Chondrocyte (in vitro differentiated cells): ENCODE data around the gene TICAM2. TPM values are rescaled to one million over a fixed set of nuclear protein-coding genes. Genes with fewer than 3 reads are reported as not detected.

Experiments
- DNase-seq: peaks from one replicate; pipeline ENCODE4 v3.0.0; 2021; ENCODE audit warnings: mixed read lengths, low spot score
- H3K27ac Mint-ChIP-seq: one replicate; pipeline ENCODE4 v1.8.0; 2021; ENCODE audit warnings: mild to moderate bottlenecking, moderate library complexity, mixed read lengths; ENCODE audit not compliant: unreplicated experiment
- H3K27me3 Mint-ChIP-seq: 2 replicates; pipeline ENCODE4 v1.8.0; 2021; ENCODE audit warnings: low read depth, mixed read lengths
- H3K36me3 Mint-ChIP-seq: 2 replicates; pipeline ENCODE4 v1.8.0; 2021; ENCODE audit warnings: low read depth, mixed read lengths
- H3K4me1 Mint-ChIP-seq: 2 replicates; pipeline ENCODE4 v1.8.0; 2021; ENCODE audit warnings: low read depth, mild to moderate bottlenecking, mixed read lengths
- H3K4me3 Mint-ChIP-seq: one replicate; pipeline ENCODE4 v1.8.0; 2021; ENCODE audit warnings: mild to moderate bottlenecking, moderate library complexity, mixed read lengths; ENCODE audit not compliant: unreplicated experiment
- H3K9me3 Mint-ChIP-seq: 2 replicates; pipeline ENCODE4 v1.8.0; 2021; ENCODE audit warnings: low read depth, mixed read lengths
- total RNA-seq: library from RNA; stranded (reverse); gene quantifications from 3 replicates; pipeline ENCODE4 v1.2.1, GENCODE V29; 2021
- TF ChIP-seq, protein P1 (sequence below): fragments of 200-600 bp; sonication (generic); IDR thresholded peaks from 2 replicates; pipeline ENCODE4 v1.5.0; 2021; ENCODE audit warnings: antibody characterized with exemption, mild to moderate bottlenecking, moderate library complexity

The TICAM2 gene
- total RNA-seq, 1 donor from 2014 or later, result 4.7 TPM

- Mint-ChIP-seq H3K4me3 (no peak overlapping the region), H3K36me3 (no peaks in the 10 kb centered on the region), H3K27ac (no peak overlapping the region), H3K4me1 (peaks cover 20% of the 10 kb centered on the region), H3K27me3 (no peaks in the 10 kb centered on the region), H3K9me3 (no peaks in the 10 kb centered on the region)
- TF ChIP-seq, protein P1, sequence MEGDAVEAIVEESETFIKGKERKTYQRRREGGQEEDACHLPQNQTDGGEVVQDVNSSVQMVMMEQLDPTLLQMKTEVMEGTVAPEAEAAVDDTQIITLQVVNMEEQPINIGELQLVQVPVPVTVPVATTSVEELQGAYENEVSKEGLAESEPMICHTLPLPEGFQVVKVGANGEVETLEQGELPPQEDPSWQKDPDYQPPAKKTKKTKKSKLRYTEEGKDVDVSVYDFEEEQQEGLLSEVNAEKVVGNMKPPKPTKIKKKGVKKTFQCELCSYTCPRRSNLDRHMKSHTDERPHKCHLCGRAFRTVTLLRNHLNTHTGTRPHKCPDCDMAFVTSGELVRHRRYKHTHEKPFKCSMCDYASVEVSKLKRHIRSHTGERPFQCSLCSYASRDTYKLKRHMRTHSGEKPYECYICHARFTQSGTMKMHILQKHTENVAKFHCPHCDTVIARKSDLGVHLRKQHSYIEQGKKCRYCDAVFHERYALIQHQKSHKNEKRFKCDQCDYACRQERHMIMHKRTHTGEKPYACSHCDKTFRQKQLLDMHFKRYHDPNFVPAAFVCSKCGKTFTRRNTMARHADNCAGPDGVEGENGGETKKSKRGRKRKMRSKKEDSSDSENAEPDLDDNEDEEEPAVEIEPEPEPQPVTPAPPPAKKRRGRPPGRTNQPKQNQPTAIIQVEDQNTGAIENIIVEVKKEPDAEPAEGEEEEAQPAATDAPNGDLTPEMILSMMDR, result no peak
- DNase-seq, result no peak
Observed at GRCh38 chr5:115555084-115555633, 47.1 kb downstream of the TICAM2 start.

DNA sequence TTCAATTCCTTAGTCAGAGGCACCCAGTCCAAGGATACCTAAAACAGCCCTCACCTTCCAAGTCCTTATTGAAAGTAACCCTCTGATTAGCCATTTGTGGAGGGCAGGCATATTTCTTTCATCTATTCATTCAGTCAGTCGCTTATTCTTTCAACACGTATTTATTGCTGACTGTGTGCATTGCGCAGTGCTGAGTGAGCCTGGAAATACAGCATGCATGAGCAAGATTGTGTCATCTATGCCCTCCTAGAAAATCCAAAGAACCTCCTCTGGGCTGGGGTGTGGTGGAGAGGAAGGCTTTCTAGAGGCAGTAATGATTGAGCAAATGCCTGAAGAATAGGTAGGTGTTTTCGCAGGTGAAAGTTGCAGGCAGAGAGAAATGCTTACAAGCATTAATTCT lies 49.2 kb downstream of the TICAM2 start:
- Mint-ChIP-seq H3K36me3 (no peaks in the 10 kb centered on the region), H3K9me3 (no peaks in the 10 kb centered on the region), H3K4me3 (no peak overlapping the region), H3K27ac (no peak overlapping the region), H3K4me1 (peaks cover 12% of the 10 kb centered on the region), H3K27me3 (no peaks in the 10 kb centered on the region)
- TF ChIP-seq, protein P1, result no peak
- no peak for DNase-seq

GRCh38 chr5:115551415-115551814 lies 50.9 kb downstream of the TICAM2 start:
- no peak for DNase-seq
- H3K27ac Mint-ChIP-seq, result peak overlapping the region; percentile 25

GRCh38 chr5:115549154-115549553 lies 53.1 kb downstream of the TICAM2 start:
- no peak for DNase-seq
- no peaks in the 10 kb centered on the region for H3K36me3 Mint-ChIP-seq
- peaks cover 6% of the 10 kb centered on the region for H3K4me1 Mint-ChIP-seq
- H3K4me3 Mint-ChIP-seq, result no peak overlapping the region
- H3K9me3 Mint-ChIP-seq, result no peaks in the 10 kb centered on the region
- TF ChIP-seq, protein P1, result peak; percentile 71
- no peak overlapping the region for H3K27ac Mint-ChIP-seq
- H3K27me3 Mint-ChIP-seq, result no peaks in the 10 kb centered on the region

More at GRCh38 chr5:115551415-115551814, 50.9 kb downstream of the TICAM2 start:
- TF ChIP-seq, protein P1, result no peak
- Mint-ChIP-seq H3K4me1 (peaks cover 6% of the 10 kb centered on the region), H3K4me3 (no peak overlapping the region), H3K9me3 (no peaks in the 10 kb centered on the region), H3K27me3 (no peaks in the 10 kb centered on the region), H3K36me3 (no peaks in the 10 kb centered on the region)

- no peaks in the 10 kb centered on the region for H3K36me3 Mint-ChIP-seq
- H3K27me3 Mint-ChIP-seq, result no peaks in the 10 kb centered on the region
- peaks cover 6% of the 10 kb centered on the region for H3K4me1 Mint-ChIP-seq
- no peaks in the 10 kb centered on the region for H3K9me3 Mint-ChIP-seq
- H3K27ac Mint-ChIP-seq, result no peak overlapping the region
- TF ChIP-seq, protein P1, result no peak
- no peak for DNase-seq
- no peak overlapping the region for H3K4me3 Mint-ChIP-seq
Observed at GRCh38 chr5:115548683-115549082, 53.6 kb downstream of the TICAM2 start.
